A549 (cell line): ENCODE data around the gene SUB1.

Experiments used
- HDAC2 ChIP-seq: fragments of 200-600 bp; sonication (generic); IDR thresholded peaks from 2 replicates; pipeline ENCODE4 v1.6.1; 2016
- TF ChIP-seq, protein P1 (sequence below): fragments of >200 bp; sonication (Bioruptor Twin); formaldehyde crosslinking; IDR thresholded peaks from 3 replicates; pipeline ENCODE4 v1.5.1; 2016

DNA sequence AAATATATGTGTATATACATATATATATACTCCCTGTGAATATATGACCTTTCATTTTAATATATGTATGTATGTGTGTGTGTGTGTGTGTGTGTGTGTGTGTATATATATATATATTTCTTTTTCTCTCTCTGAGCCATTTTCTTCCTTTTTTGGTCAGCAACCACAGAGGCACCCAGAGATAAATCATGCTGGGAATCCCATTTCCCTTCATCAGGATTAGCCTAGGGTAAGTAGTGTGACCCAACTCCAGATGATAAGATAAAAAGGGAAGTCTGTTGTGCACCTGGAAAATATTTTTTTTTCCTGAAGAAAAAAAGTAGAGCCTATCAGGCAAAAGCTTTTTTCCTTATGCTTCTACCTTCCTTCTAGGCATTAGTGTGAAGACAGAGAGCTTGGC is 25.4 kb upstream of the SUB1 start:
- TF ChIP-seq HDAC2, result no peak
- TF ChIP-seq, protein P1, sequence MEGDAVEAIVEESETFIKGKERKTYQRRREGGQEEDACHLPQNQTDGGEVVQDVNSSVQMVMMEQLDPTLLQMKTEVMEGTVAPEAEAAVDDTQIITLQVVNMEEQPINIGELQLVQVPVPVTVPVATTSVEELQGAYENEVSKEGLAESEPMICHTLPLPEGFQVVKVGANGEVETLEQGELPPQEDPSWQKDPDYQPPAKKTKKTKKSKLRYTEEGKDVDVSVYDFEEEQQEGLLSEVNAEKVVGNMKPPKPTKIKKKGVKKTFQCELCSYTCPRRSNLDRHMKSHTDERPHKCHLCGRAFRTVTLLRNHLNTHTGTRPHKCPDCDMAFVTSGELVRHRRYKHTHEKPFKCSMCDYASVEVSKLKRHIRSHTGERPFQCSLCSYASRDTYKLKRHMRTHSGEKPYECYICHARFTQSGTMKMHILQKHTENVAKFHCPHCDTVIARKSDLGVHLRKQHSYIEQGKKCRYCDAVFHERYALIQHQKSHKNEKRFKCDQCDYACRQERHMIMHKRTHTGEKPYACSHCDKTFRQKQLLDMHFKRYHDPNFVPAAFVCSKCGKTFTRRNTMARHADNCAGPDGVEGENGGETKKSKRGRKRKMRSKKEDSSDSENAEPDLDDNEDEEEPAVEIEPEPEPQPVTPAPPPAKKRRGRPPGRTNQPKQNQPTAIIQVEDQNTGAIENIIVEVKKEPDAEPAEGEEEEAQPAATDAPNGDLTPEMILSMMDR, result no peak
